Stimulated activated CD4-positive, alpha-beta T cell treated with anti-CD3 and anti-CD28 coated beads, Interleukin-4, amount 100 ng/mL, for 4 hours (primary cell): Measurements from ENCODE around the gene UMODL1.
"Not testable (repeated sequence)": the region's sequence is repeated elsewhere in the genome, so short reads cannot be mapped to it uniquely, and the experiment has no call there.

ENCODE experiments used
- DNase-seq, 2 experiments: peaks; one replicate each; pipeline ENCODE4 v3.0.0-alpha.2; 2020

Gene UMODL1

GRCh38 chr21:42171091-42172053 is 100.3 kb downstream of the UMODL1 start:
- DNase-seq: no peak

GRCh38 chr21:42172596-42173483 is 101.7 kb downstream of the UMODL1 start:
- no peak for DNase-seq

- DNase-seq: no peak
These were observed 103.1 kb downstream of the UMODL1 start for GRCh38 chr21:42174173-42174572.

GRCh38 chr21:42175110-42175710 is 104.1 kb downstream of the UMODL1 start:
- no peak for DNase-seq

- no peak for DNase-seq
These were observed 105.7 kb downstream of the UMODL1 start for GRCh38 chr21:42176859-42177258.

- DNase-seq: no peak
These were observed 108.2 kb downstream of the UMODL1 start for GRCh38 chr21:42179316-42179715.

- DNase-seq: not testable (repeated sequence)
These were observed 108.9 kb downstream of the UMODL1 start for GRCh38 chr21:42180001-42180400.

GRCh38 chr21:42182713-42183371 is 111.7 kb downstream of the UMODL1 start:
- no peak for DNase-seq

GRCh38 chr21:42183374-42184266 is 112.5 kb downstream of the UMODL1 start:
- no peak for DNase-seq

GRCh38 chr21:42186591-42186990 is 115.5 kb downstream of the UMODL1 start:
- no peak for DNase-seq

- DNase-seq: peak; percentile 59 to 79
These were observed 117.0 kb downstream of the UMODL1 start for GRCh38 chr21:42187976-42188653.

GRCh38 chr21:42188663-42189062 is 117.5 kb downstream of the UMODL1 start:
- DNase-seq: no peak

GRCh38 chr21:42189431-42189830 is 118.3 kb downstream of the UMODL1 start:
- DNase-seq: no peak

- DNase-seq: no peak
These were observed 118.9 kb downstream of the UMODL1 start for GRCh38 chr21:42189860-42190485.

- no peak for DNase-seq
These were observed 119.4 kb downstream of the UMODL1 start for GRCh38 chr21:42190486-42190863.

- no peak for DNase-seq
These were observed 119.9 kb downstream of the UMODL1 start for GRCh38 chr21:42191064-42191463.

- no peak for DNase-seq
These were observed 120.8 kb downstream of the UMODL1 start for GRCh38 chr21:42191696-42192595.
